Hepatocyte (in vitro differentiated cells): ENCODE data around the gene NXPH1.

Source experiments
- EZH2 ChIP-seq: fragments of 200-600 bp; sonication (generic); IDR thresholded peaks from 2 replicates; pipeline ENCODE4 v1.6.1; 2016; ENCODE audit warnings: antibody characterized with exemption, mild to moderate bottlenecking, borderline replicate concordance
- EZH2phosphoT487 ChIP-seq: fragments of 200-600 bp; sonication (generic); IDR thresholded peaks from one replicate; pipeline ENCODE4 v1.6.1; 2018; ENCODE audit warnings: antibody characterized with exemption, mild to moderate bottlenecking, low read depth, moderate library complexity; ENCODE audit not compliant: unreplicated experiment, severe bottlenecking
- TF ChIP-seq, protein P1 (sequence below): fragments of 200-600 bp; sonication (generic); IDR thresholded peaks from 2 replicates; pipeline ENCODE4 v1.5.1; 2016; ENCODE audit warnings: antibody characterized with exemption, mild to moderate bottlenecking; ENCODE audit not compliant: poor library complexity

DNA sequence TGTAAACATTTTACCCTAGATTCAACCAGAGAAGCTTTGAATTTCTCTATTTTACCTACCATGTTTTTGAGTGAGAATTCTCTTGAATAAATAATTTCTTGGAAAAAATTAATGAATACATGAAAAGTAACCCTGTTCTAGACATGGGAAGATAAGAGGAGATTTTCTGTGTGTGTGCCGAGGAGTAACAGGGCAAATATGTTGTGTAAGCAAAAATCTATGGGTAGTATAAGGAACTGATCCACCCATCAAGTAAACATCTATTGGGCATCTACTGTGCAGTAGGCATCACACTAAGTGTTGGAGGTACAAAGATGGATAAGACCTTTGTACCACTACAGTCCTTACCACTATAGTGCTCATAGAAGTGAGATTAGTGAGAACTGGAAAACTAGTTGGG is 8.2 kb upstream of the NXPH1 start:
- TF ChIP-seq, protein P1, sequence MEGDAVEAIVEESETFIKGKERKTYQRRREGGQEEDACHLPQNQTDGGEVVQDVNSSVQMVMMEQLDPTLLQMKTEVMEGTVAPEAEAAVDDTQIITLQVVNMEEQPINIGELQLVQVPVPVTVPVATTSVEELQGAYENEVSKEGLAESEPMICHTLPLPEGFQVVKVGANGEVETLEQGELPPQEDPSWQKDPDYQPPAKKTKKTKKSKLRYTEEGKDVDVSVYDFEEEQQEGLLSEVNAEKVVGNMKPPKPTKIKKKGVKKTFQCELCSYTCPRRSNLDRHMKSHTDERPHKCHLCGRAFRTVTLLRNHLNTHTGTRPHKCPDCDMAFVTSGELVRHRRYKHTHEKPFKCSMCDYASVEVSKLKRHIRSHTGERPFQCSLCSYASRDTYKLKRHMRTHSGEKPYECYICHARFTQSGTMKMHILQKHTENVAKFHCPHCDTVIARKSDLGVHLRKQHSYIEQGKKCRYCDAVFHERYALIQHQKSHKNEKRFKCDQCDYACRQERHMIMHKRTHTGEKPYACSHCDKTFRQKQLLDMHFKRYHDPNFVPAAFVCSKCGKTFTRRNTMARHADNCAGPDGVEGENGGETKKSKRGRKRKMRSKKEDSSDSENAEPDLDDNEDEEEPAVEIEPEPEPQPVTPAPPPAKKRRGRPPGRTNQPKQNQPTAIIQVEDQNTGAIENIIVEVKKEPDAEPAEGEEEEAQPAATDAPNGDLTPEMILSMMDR = no peak
- TF ChIP-seq EZH2 = no peak
- TF ChIP-seq EZH2phosphoT487 = no peak
